ENCODE data around the gene TNIP3. TPM values are rescaled to one million over a fixed set of nuclear protein-coding genes. Genes with fewer than 3 reads are reported as not detected.
A peak's percentile ranks its signal among the peaks of the same experiment; 100 is the strongest.

TNIP3 gene
- total RNA-seq (2021; ENCODE audit: unreplicated experiment) (not detected), Bru-seq, nascent RNA (percentile 1 among the genes with signal in this experiment), BruChase-seq, experiment 1, labeled RNA remaining after a 2-hour chase (not detected), BruChase-seq, experiment 2, labeled RNA remaining after a 6-hour chase (percentile 2 among the genes with signal in this experiment)
- not detected for polyA plus RNA-seq (2012; ENCODE audit: insufficient read length)
- long read RNA-seq: 0 reads

GRCh38 chr4:121164291-121164690 is at the start of gene TNIP3:
TNIP3 (minus strand) TSS chr4:121164321; CDS start chr4:121164125, 196 bp downstream.
- DNase-seq (ENCODE audit: low read depth, low spot score) (no peak), ATAC-seq (no peak)
- POLR2A ChIA-PET: no interaction called here
- Histone ChIP-seq H3K27ac (ENCODE audit: low read length) (no peak within 1 kb of the TSS), H3K36me3 (ENCODE audit: control insufficient read depth, insufficient read depth, low read length) (no peaks in the 10 kb centered on the region), H3K9me3 (ENCODE audit: control insufficient read depth, insufficient read depth, low read depth, low read length) (no peaks in the 10 kb centered on the region), H3K4me1 (ENCODE audit: control insufficient read depth, insufficient read depth, low read length) (no peaks in the 10 kb centered on the region), H3K27me3 (ENCODE audit: control insufficient read depth, insufficient read depth, low read length) (no peaks in the 10 kb centered on the region), H3K4me3 (ENCODE audit: low read depth in 2 of 2, low read length in 2 of 2) (no peak within 1 kb of the TSS)
- CTCF ChIA-PET: no interaction called here
- no TSS peak for BruUV-seq (replicated peaks)
- in situ Hi-C loops (cut with HindIII; ENCODE audit: low pct_unique_long_range_greater_than_20kb, low sequenced_read_pairs) (no loop called here), intact Hi-C loops (cut with micrococcal nuclease; ENCODE audit: unreplicated experiment) (no loop called here)
- TF ChIP-seq SIN3A (IDR thresholded peaks at IDR 0.05; ENCODE audit: borderline replicate concordance, insufficient read depth, low read depth, low read length) (no peak), CTCF (IDR thresholded peaks at IDR 0.05) (no peak), TCF7L2 (IDR thresholded peaks at IDR 0.05; ENCODE audit: low read depth, low read length) (no peak), REST (IDR thresholded peaks at IDR 0.05; ENCODE audit: insufficient read depth in 1 of 2, low read depth in 2 of 2, low read length in 1 of 2) (no peak), POLR2AphosphoS5 (IDR thresholded peaks at IDR 0.05; ENCODE audit: low read depth, low read length) (no peak)

- no TSS peak for BruUV-seq (replicated peaks)
- no peak overlapping the region for H3K4me3 ChIP-seq (ENCODE audit: low read depth in 2 of 2, low read length in 2 of 2)
- no peaks in the 10 kb centered on the region for H3K27me3 ChIP-seq (ENCODE audit: control insufficient read depth, insufficient read depth, low read length)
- no peak for TF ChIP-seq CTCF (IDR thresholded peaks at IDR 0.05)
- TF ChIP-seq TCF7L2 (IDR thresholded peaks at IDR 0.05; ENCODE audit: low read depth, low read length): no peak
- no peak for TF ChIP-seq SIN3A (IDR thresholded peaks at IDR 0.05; ENCODE audit: borderline replicate concordance, insufficient read depth, low read depth, low read length)
- no peak for TF ChIP-seq POLR2AphosphoS5 (IDR thresholded peaks at IDR 0.05; ENCODE audit: low read depth, low read length)
- no peak for TF ChIP-seq REST (IDR thresholded peaks at IDR 0.05; ENCODE audit: insufficient read depth in 1 of 2, low read depth in 2 of 2, low read length in 1 of 2)
- ChIA-PET POLR2A (no interaction called here), CTCF (no interaction called here)
- ATAC-seq (no peak), DNase-seq (ENCODE audit: low read depth, low spot score) (no peak)
- no peak overlapping the region for H3K27ac ChIP-seq (ENCODE audit: low read length)
- H3K9me3 ChIP-seq (ENCODE audit: control insufficient read depth, insufficient read depth, low read depth, low read length): no peaks in the 10 kb centered on the region
- in situ Hi-C loops (cut with HindIII; ENCODE audit: low pct_unique_long_range_greater_than_20kb, low sequenced_read_pairs): no loop called here
- H3K36me3 ChIP-seq (ENCODE audit: control insufficient read depth, insufficient read depth, low read length): no peaks in the 10 kb centered on the region
- no peaks in the 10 kb centered on the region for H3K4me1 ChIP-seq (ENCODE audit: control insufficient read depth, insufficient read depth, low read length)
- intact Hi-C loops (cut with micrococcal nuclease; ENCODE audit: unreplicated experiment): no loop called here
Measured at GRCh38 chr4:121212806-121213205, 48.7 kb upstream of the TNIP3 start.
